Measurements from ENCODE around the gene SPTSSB. TPM values are rescaled to one million over a fixed set of nuclear protein-coding genes. Genes with fewer than 3 reads are reported as not detected.

The SPTSSB gene, protein sequence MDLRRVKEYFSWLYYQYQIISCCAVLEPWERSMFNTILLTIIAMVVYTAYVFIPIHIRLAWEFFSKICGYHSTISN
- polyA plus RNA-seq (2012; ENCODE audit: insufficient read depth, insufficient read length, low read depth): not detected

GRCh38 chr3:161371441-161372320, at the start of gene SPTSSB:
Gene SPTSSB (minus strand): TSS chr3:161371517. CDS start chr3:161346323, 25,194 bp downstream.
- DNase-seq: peak; percentile 68
- H3K4me3 ChIP-seq (ENCODE audit: low read depth, low read length): peak within 1 kb of the TSS; percentile 83
- no peaks in the 10 kb centered on the region for H3K9me3 ChIP-seq
- H3K36me3 ChIP-seq: no peaks in the 10 kb centered on the region
- no peaks in the 10 kb centered on the region; the same call in 1 of the 2 replicates for H3K27me3 ChIP-seq
- no peaks in the 10 kb centered on the region for H3K4me1 ChIP-seq
- TF ChIP-seq, protein P1, sequence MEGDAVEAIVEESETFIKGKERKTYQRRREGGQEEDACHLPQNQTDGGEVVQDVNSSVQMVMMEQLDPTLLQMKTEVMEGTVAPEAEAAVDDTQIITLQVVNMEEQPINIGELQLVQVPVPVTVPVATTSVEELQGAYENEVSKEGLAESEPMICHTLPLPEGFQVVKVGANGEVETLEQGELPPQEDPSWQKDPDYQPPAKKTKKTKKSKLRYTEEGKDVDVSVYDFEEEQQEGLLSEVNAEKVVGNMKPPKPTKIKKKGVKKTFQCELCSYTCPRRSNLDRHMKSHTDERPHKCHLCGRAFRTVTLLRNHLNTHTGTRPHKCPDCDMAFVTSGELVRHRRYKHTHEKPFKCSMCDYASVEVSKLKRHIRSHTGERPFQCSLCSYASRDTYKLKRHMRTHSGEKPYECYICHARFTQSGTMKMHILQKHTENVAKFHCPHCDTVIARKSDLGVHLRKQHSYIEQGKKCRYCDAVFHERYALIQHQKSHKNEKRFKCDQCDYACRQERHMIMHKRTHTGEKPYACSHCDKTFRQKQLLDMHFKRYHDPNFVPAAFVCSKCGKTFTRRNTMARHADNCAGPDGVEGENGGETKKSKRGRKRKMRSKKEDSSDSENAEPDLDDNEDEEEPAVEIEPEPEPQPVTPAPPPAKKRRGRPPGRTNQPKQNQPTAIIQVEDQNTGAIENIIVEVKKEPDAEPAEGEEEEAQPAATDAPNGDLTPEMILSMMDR (IDR thresholded peaks at IDR 0.05; ENCODE audit: low read depth, low read length): peak; percentile 47

DNA sequence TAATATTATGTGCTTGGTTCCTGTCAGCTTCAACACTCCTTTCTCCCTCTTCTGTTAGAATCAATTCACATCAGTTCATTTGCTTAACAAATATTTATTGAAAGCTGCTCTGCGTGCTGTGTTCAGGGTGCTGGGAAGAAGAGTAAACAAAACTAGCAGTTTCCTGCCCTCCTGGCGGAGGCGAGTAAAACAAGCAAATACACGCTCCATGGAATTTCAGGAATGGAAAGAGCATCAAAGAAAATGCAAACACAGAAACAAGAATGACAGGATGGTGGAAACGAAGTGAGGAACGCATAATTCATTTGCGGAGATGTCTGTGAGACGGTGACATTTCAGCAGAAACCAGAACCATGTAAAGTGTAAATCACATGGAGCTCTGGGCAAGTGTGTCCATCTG, 49.4 kb upstream of the SPTSSB start:
- no peaks in the 10 kb centered on the region for H3K9me3 ChIP-seq
- no peaks in the 10 kb centered on the region; the same call in 1 of the 2 replicates for H3K27me3 ChIP-seq
- TF ChIP-seq, protein P1 (IDR thresholded peaks at IDR 0.05; ENCODE audit: low read depth, low read length): no peak
- no peak for DNase-seq
- H3K36me3 ChIP-seq: no peaks in the 10 kb centered on the region
- H3K4me3 ChIP-seq (ENCODE audit: low read depth, low read length): no peak overlapping the region
- H3K4me1 ChIP-seq: peaks cover 19% of the 10 kb centered on the region

GRCh38 chr3:161419555-161420333, 48.4 kb upstream of the SPTSSB start:
- DNase-seq: no peak
- no peaks in the 10 kb centered on the region for H3K36me3 ChIP-seq
- TF ChIP-seq, protein P1 (IDR thresholded peaks at IDR 0.05; ENCODE audit: low read depth, low read length): no peak
- no peaks in the 10 kb centered on the region for H3K9me3 ChIP-seq
- H3K27me3 ChIP-seq: no peaks in the 10 kb centered on the region; the same call in 1 of the 2 replicates
- peaks cover 19% of the 10 kb centered on the region for H3K4me1 ChIP-seq
- no peak overlapping the region for H3K4me3 ChIP-seq (ENCODE audit: low read depth, low read length)

- H3K9me3 ChIP-seq: no peaks in the 10 kb centered on the region
- TF ChIP-seq, protein P1 (IDR thresholded peaks at IDR 0.05; ENCODE audit: low read depth, low read length): no peak
- DNase-seq: peak; percentile 37
- H3K27me3 ChIP-seq: no peaks in the 10 kb centered on the region
- peaks cover 7% of the 10 kb centered on the region for H3K4me1 ChIP-seq
- H3K4me3 ChIP-seq (ENCODE audit: low read depth, low read length): no peak overlapping the region
- no peaks in the 10 kb centered on the region for H3K36me3 ChIP-seq
Observed at GRCh38 chr3:161415506-161416231, 44.4 kb upstream of the SPTSSB start.

- peaks cover 7% of the 10 kb centered on the region for H3K4me1 ChIP-seq
- DNase-seq: no peak
- H3K36me3 ChIP-seq: no peaks in the 10 kb centered on the region
- H3K27me3 ChIP-seq: no peaks in the 10 kb centered on the region
- TF ChIP-seq, protein P1 (IDR thresholded peaks at IDR 0.05; ENCODE audit: low read depth, low read length): no peak
- H3K9me3 ChIP-seq: no peaks in the 10 kb centered on the region
- no peak overlapping the region for H3K4me3 ChIP-seq (ENCODE audit: low read depth, low read length)
Observed at GRCh38 chr3:161414907-161415306, 43.6 kb upstream of the SPTSSB start.
